GM18907 (cell line): ENCODE results near the gene DOHH.
"Not testable (repeated sequence)": the region's sequence is repeated elsewhere in the genome, so short reads cannot be mapped to it uniquely, and the experiment has no call there.

Source experiments
- ATAC-seq: cut with Tn5 transposase; IDR thresholded peaks from one replicate; pipeline ENCODE4 v1.9.1; 2021; ENCODE audit warnings: mild to moderate bottlenecking, moderate library complexity; ENCODE audit not compliant: unreplicated experiment

The DOHH gene

DNA sequence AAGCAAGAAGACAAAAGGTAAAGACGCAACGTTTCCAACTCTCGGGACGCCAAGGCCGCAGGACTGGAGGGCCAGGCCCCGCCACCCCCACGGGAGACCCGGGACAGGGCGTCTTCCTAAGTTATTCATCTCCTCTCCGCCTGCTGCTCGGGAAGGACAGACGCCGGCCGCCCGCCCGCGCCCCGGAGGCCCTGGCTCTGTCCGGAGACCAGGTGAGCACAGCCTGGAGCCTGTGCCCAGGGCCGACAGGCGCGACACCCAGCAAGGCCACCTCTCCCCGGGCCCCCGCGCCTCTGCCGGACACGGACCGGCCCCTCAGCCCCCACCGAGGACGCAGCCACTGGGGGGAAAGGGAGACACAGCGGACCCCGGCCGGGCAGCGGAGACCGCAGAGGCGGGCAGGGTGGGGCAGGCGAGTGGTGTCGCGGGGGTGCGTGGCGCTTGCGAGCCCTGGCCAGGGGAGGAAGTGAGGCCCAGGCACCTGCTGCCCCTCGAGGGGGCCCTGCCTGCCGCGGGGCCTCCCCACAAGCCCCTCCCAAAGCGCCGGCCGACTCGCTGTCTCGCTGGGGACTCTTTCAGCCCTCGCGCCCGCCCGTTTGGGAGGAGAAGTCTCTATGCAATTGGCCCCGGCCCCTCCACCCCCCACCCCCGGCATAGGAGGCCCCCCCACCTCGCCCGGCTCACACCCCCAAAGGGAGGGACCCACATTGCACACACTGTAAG is 37.3 kb downstream of the DOHH start:
- ATAC-seq: no peak

GRCh38 chr19:3459965-3460582 is 40.4 kb downstream of the DOHH start:
- no peak for ATAC-seq

GRCh38 chr19:3459089-3459881 is 41.2 kb downstream of the DOHH start:
- ATAC-seq: no peak

DNA sequence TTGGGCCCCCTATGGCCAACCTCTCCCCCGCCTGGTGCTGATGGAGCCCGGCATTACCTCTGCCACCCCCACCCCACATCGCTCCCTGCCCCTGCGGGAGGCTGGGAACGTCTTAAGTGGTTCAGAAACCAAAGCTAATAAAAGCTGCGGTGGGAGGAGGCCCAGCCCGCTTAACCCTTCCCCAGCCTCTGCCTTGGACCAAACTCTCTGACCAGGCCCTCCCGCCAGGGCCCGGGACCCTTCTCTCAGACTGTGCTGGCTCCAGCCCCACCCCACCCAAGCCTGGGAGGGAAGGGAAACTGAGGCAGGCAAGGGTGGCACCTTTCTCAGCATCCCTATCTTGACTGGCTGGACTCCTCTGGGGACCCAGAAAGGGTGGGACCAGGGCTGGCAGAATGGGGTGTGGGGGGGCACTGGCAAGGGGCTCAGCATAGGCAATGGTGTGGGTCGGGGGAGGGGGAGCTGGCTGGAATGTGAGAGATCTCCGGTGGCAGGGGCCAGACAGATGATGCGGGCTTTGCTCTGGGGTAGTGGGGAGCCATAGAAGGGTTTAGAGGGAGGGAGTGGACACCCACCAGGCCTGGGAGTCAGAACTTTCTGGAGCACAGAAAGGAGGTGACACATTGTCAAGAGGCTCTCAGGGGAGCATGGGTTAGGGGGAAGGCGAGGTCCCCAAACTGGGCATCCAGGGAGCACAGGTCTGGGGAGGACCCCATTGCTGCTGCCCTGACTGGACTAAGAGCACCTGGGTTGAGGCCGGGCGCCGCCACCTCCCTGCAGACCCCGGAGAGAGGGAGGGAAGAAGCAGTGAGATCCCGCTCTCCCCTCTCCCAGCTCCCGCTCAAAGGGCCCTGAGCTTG is 42.0 kb downstream of the DOHH start:
- ATAC-seq: no peak

GRCh38 chr19:3457528-3458228 is 42.8 kb downstream of the DOHH start:
- ATAC-seq: no peak

GRCh38 chr19:3456925-3457527 is 43.4 kb downstream of the DOHH start:
- ATAC-seq: no peak

DNA sequence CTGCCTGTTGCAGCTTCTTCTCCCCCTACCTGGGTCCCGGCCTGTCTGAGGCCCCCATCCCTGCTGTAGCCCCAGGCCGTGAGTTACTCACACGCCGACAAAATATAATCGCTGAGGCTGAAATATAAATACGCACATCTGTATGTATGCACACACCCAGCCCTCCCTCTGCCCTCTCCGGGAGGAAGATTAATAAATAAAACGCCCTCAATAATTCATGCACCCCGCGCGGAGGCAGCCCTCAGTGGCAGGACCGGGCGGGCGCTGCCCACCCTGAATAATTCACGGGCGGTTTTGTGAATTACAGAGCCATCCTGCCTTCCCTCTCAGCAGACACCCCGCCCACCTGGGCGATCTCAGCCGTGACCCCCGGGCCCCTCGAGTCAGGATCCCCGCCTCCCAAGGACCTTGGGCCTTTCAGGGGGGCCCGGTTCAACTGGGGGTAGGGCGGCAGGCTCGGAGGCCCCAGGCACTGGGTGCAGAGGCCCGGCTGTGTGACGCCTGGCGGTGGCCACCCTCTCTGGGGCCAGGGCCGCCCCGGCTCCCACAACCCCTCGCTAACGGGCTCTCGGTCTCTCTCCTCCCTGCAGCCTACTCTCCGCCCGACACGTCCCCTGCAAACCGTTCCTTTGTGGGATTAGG is 44.4 kb downstream of the DOHH start:
- no peak for ATAC-seq

DNA sequence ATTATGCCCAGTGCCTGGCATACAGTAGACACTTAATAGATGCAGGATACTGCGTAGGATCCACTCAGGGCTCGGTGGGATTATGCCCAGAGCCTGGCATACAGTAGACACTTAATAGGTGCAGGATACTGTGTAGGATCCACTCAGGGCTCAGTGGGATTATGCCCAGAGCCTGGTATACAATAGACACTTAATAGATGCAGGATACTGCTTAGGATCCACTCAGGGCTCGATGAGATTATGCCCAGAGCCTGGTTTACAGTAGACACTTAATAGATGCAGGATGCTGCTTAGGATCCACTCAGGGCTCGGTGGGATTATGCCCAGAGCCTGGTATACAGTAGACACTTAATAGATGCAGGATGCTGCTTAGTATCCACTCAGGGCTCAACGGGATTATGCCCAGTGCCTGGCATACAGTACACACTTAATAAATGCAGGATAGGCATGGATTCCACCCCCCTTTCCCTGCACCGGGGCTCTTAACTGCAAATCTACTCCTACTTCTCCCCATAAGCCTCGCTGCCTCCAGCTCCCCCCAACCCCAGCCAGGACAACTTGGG is 45.0 kb downstream of the DOHH start:
- ATAC-seq: no peak

GRCh38 chr19:3454656-3455392 is 45.6 kb downstream of the DOHH start:
- no peak for ATAC-seq

- no peak for ATAC-seq
Observed at GRCh38 chr19:3453840-3454239, 46.6 kb downstream of the DOHH start.

GRCh38 chr19:3452942-3453214 is 47.6 kb downstream of the DOHH start:
- not testable (repeated sequence) for ATAC-seq

DNA sequence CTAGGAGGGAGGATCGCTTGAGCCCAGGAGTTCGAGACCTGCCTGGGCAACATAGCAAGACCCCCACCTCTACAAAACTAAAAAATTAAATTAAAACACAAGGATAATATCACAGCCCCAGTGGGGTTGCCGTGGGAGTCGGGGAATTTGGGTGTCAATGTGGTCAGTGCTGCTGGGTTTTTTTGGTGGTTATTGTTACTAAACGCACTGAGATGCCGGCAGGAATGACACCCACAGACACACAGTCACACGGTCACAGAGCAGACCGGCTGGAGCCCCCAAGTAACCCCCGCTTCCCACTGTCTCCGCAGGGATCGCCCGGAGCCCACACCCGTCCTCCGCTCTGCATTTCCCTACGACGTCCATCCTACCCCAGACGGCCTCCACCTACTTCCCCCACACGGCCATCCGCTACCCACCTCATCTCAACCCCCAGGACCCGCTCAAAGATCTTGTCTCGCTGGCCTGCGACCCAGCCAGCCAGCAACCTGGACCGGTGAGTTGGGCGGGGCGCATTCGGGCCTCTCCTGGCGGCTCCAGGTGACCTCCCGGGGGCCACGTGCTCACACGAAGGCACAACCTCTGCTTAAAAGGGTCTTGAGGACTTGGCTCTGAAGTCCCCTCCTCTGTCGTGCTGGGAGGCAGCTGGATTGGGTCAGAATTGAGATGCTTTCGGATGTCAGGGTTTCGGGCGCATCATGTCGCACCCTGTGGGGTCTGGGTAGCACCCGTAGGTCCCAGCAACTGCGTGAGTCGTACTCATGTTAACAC is 48.1 kb downstream of the DOHH start:
- no peak for ATAC-seq

DNA sequence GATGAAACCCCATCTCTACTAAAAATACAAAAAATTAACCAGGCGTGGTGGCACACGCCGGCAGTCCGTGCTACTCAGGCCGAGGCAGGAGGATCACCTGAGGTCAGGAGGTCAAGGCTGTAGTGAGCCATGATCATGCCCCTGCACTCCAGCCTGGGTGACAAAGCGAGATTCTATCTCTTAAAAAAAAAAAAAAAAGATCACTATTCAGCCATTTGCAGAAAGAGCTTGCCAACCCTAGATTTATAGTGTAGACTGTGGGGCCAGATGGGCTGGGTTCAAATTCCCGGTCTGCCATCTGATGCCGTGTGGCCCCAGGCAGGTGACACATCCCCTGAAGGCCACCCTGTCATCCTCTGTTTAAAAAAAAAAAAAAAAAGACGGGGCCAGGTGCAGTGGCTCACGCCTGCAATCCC is 49.0 kb downstream of the DOHH start:
- no peak for ATAC-seq

DNA sequence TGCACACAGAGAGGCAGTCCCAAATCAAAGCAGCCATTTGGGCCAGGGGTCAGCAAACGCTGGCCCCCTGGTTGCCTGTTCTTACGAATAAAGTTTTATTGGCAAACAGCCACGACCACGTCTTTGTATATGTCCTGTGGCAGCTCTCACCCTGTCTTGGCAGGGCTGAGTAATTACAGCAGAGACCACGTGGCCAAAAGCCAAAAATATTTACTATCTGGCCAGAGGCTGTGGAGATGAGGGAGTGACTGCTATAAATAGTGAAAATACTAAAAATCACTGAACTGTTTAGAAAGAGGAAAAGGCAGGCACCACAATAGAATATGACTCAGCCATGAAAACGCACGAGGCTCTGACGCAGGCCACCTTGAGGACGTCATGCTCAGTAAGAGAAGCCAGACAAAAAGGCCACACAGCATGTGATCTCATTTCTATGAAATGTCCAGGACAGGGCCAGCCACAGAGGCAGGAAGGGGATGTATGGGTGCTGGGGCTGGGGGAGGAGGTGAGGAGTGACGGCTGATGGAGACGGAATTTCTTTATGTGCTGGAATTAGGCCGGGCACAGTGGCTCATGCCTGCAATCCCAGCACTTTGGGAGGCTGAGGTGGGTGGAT is 49.6 kb downstream of the DOHH start:
- ATAC-seq: no peak

DNA sequence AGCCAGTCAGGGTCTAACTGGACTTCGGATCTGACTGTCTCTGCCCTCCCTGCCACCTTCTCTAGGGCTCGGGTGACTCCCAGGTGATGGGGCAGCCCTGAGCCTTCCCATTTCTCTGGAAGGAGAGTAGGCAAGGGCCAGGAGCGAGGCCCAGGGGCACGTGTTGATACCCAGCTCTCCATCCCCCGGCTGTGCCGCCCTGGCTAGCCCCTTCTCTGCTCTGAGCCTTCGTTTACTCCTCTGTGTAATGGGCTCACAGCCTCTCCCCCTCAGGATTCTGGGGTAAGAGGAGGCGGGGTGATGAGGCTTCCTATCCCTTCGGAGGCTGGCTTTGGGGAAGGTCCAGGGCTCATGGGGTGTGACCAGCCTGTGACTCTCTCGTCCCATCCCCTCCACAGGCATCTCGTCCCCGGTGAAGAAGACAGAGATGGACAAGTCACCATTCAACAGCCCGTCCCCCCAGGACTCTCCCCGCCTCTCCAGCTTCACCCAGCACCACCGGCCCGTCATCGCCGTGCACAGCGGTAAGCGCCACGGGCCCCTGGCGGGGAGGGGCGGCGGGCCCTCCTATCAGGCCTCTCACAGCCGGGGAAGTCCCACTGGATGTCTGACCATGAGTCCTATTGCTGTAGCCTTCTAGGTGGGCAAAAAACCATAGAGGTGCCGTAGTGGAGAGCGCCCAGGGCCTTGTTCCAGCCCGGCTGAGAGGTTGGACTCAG is 51.7 kb downstream of the DOHH start:
- no peak for ATAC-seq

GRCh38 chr19:3446657-3447056 is 53.8 kb downstream of the DOHH start:
- ATAC-seq: not testable (repeated sequence)

DNA sequence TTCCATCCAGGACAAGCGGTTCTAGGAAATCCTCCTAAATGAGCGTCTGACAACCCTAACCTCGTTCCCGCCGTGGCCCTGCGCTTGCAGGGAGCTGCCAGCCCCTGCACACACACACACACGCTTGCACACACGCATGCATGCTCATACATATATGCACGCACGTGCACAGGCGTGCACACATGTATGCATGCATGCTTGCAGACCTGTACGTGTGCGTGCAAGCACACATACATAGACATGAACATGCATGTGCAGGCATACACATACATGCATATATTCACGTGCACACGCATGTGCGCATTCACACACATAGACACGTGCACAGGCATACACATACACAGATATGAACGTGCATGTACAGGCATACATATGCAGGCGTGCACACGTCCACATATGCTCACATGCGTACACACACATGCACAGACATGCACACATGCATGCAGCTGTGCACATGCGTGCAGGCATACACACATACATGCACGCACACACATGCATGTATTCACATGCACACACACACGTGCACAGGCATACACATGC is 55.7 kb downstream of the DOHH start:
- ATAC-seq: no peak
